Hindlimb muscle (tissue), 1 donor: ENCODE results near the gene COL18A1. TPM values are rescaled to one million over a fixed set of nuclear protein-coding genes. Genes with fewer than 3 reads are reported as not detected.
"Not testable (repeated sequence)": the region's sequence is repeated elsewhere in the genome, so short reads cannot be mapped to it uniquely, and the experiment has no call there.

ENCODE experiments used
- DNase-seq: peaks from one replicate; pipeline ENCODE4 v3.0.0-alpha.2; 2013
- polyA plus RNA-seq: library from polyadenylated mRNA; unstranded; fragments of 120-200 nt; gene quantifications from one replicate; pipeline ENCODE4 v1.2.1, GENCODE V29; 2013; ENCODE audit not compliant: insufficient read length

The COL18A1 gene
- polyA plus RNA-seq = 89.1 TPM

- DNase-seq = peak; percentile 62
Observed at GRCh38 chr21:45404730-45405270, at the start of gene COL18A1. COL18A1 (plus strand) TSS chr21:45405165; CDS start chr21:45405231, 66 bp downstream.

- no peak for DNase-seq
Observed at GRCh38 chr21:45355573-45355972, 49.4 kb upstream of the COL18A1 start.

- DNase-seq = no peak
Observed at GRCh38 chr21:45356251-45356650, 48.7 kb upstream of the COL18A1 start.

GRCh38 chr21:45356653-45357435, 48.1 kb upstream of the COL18A1 start:
- no peak for DNase-seq

GRCh38 chr21:45357436-45358260, 47.3 kb upstream of the COL18A1 start:
- DNase-seq = peak; percentile 83

GRCh38 chr21:45358261-45358670, 46.7 kb upstream of the COL18A1 start:
- no peak for DNase-seq

- no peak for DNase-seq
Observed at GRCh38 chr21:45358711-45359310, 46.2 kb upstream of the COL18A1 start.

GRCh38 chr21:45359451-45360217, 45.3 kb upstream of the COL18A1 start:
- no peak for DNase-seq

- DNase-seq = no peak
Observed at GRCh38 chr21:45361033-45361997, 43.6 kb upstream of the COL18A1 start.

GRCh38 chr21:45362077-45362747, 42.8 kb upstream of the COL18A1 start:
- no peak for DNase-seq

GRCh38 chr21:45362748-45363145, 42.2 kb upstream of the COL18A1 start:
- no peak for DNase-seq

GRCh38 chr21:45363272-45363671, 41.7 kb upstream of the COL18A1 start:
- DNase-seq = not testable (repeated sequence)

GRCh38 chr21:45363921-45364467, 41.0 kb upstream of the COL18A1 start:
- DNase-seq = peak; percentile 90

GRCh38 chr21:45364468-45365185, 40.3 kb upstream of the COL18A1 start:
- DNase-seq = peak; percentile 83

- no peak for DNase-seq
Observed at GRCh38 chr21:45365186-45365607, 39.8 kb upstream of the COL18A1 start.

GRCh38 chr21:45365608-45366241, 39.2 kb upstream of the COL18A1 start:
- no peak for DNase-seq

GRCh38 chr21:45366476-45366875, 38.5 kb upstream of the COL18A1 start:
- DNase-seq = no peak

- no peak for DNase-seq
Observed at GRCh38 chr21:45366931-45367401, 38.0 kb upstream of the COL18A1 start.
